Mesenchymal stem cell (in vitro differentiated cells and primary cell): Measurements from ENCODE around the gene HIVEP3.

Experiments used
- DNase-seq: peaks from one replicate; pipeline ENCODE4 v3.0.0-alpha.2; 2013
- H2AFZ ChIP-seq: one replicate; pipeline ENCODE4 v1.6.1; 2013; ENCODE audit warnings: low read depth, mild to moderate bottlenecking, control low read depth, inconsistent platforms, low read length, moderate library complexity
- H2AK5ac ChIP-seq: 2 replicates; pipeline ENCODE4 v1.6.1; 2013; ENCODE audit warnings: low read length, moderate library complexity, mild to moderate bottlenecking, inconsistent platforms; ENCODE audit not compliant: severe bottlenecking
- H2BK120ac ChIP-seq: one replicate; pipeline ENCODE4 v1.6.1; 2013; ENCODE audit warnings: low read depth, mild to moderate bottlenecking, inconsistent platforms, low read length, moderate library complexity
- H2BK12ac ChIP-seq, 2 experiments: one replicate each; pipeline ENCODE4 v1.6.1; 2013; ENCODE audit warnings: inconsistent platforms in 2 of 2, low read length in 2 of 2, mild to moderate bottlenecking in 2 of 2, moderate library complexity in 2 of 2, control low read depth in 1 of 2
- H2BK15ac ChIP-seq: one replicate; pipeline ENCODE4 v1.6.1; 2013; ENCODE audit warnings: mild to moderate bottlenecking, low read depth, inconsistent platforms; ENCODE audit not compliant: poor library complexity, severe bottlenecking
- H2BK5ac ChIP-seq: 2 replicates; pipeline ENCODE4 v1.6.1; 2013; ENCODE audit warnings: low read depth, mild to moderate bottlenecking, low read length, control low read depth, inconsistent platforms; ENCODE audit not compliant: poor library complexity, severe bottlenecking
- H3K14ac ChIP-seq, 2 experiments: one replicate each; pipeline ENCODE4 v1.6.1; 2013; ENCODE audit warnings: inconsistent platforms in 2 of 2, low read length in 2 of 2, control low read depth in 1 of 2, mild to moderate bottlenecking in 1 of 2, moderate library complexity in 1 of 2
- H3K18ac ChIP-seq, 2 experiments: one replicate each; pipeline ENCODE4 v1.6.1; 2013; ENCODE audit warnings: inconsistent platforms in 2 of 2, low read length in 2 of 2, control low read depth in 1 of 2, low read depth in 1 of 2, mild to moderate bottlenecking in 1 of 2
- H3K23ac ChIP-seq, 2 experiments: one replicate each; pipeline ENCODE4 v1.6.1; 2013; ENCODE audit warnings: inconsistent platforms in 2 of 2, low read length in 2 of 2, mild to moderate bottlenecking in 2 of 2, moderate library complexity in 2 of 2, control low read depth in 1 of 2
- H3K27ac ChIP-seq: 2 replicates; pipeline ENCODE4 v1.5.1; 2013; ENCODE audit warnings: mild to moderate bottlenecking, moderate library complexity, low read length, control low read depth, inconsistent platforms; ENCODE audit not compliant: poor library complexity, severe bottlenecking
- H3K27me3 ChIP-seq, 2 experiments: 2 replicates each; pipeline versions ENCODE4 v1.6.1 to v1.7.0; 2013; ENCODE audit warnings: low read length in 2 of 2, mild to moderate bottlenecking in 2 of 2, moderate library complexity in 2 of 2, control low read depth in 1 of 2, inconsistent platforms in 1 of 2; ENCODE audit not compliant: control insufficient read depth in 1 of 2, insufficient read depth in 1 of 2
- H3K36me3 ChIP-seq, 2 experiments: 2 replicates each; pipeline versions ENCODE4 v1.6.1 to v1.7.0; 2013; ENCODE audit warnings: low read length in 2 of 2, control low read depth in 1 of 2, inconsistent platforms in 1 of 2, low read depth in 1 of 2, mild to moderate bottlenecking in 1 of 2; ENCODE audit not compliant: insufficient read depth in 2 of 2, control insufficient read depth in 1 of 2
- H3K4ac ChIP-seq, 2 experiments: one replicate each; pipeline ENCODE4 v1.6.1; 2013; ENCODE audit warnings: inconsistent platforms in 2 of 2, low read length in 2 of 2, mild to moderate bottlenecking in 2 of 2, moderate library complexity in 2 of 2, control low read depth in 1 of 2, low read depth in 1 of 2
- H3K4me1 ChIP-seq: 2 replicates; pipeline ENCODE4 v1.6.1; 2013; ENCODE audit warnings: low read depth, low read length, control low read depth; ENCODE audit not compliant: control insufficient read depth, insufficient read depth
- H3K4me2 ChIP-seq: 2 replicates; pipeline ENCODE4 v1.6.1; 2013; ENCODE audit warnings: low read length, mild to moderate bottlenecking, inconsistent platforms; ENCODE audit not compliant: poor library complexity, severe bottlenecking
- H3K4me3 ChIP-seq, 2 experiments: 2 replicates each; pipeline versions ENCODE4 v1.5.1 to v1.7.0; 2013; ENCODE audit warnings: low read length in 2 of 2, mild to moderate bottlenecking in 2 of 2, control low read depth in 1 of 2, low read depth in 1 of 2; ENCODE audit not compliant: insufficient read depth in 1 of 2
- H3K79me1 ChIP-seq: replicated peaks from 2 replicates; pipeline ENCODE4 v1.6.1; 2013; ENCODE audit warnings: mild to moderate bottlenecking, control low read depth, low read length, inconsistent platforms; ENCODE audit not compliant: poor library complexity, severe bottlenecking
- H3K9ac ChIP-seq: 2 replicates; pipeline ENCODE4 v1.7.0; 2013; ENCODE audit warnings: mild to moderate bottlenecking, low read length, moderate library complexity
- H3K9me3 ChIP-seq: 2 replicates; pipeline ENCODE4 v1.7.0; 2013; ENCODE audit warnings: mild to moderate bottlenecking, low read length; ENCODE audit not compliant: control insufficient read depth
- H4K8ac ChIP-seq: one replicate; pipeline ENCODE4 v1.6.1; 2013; ENCODE audit warnings: inconsistent platforms, mild to moderate bottlenecking, low read length, moderate library complexity
- H4K91ac ChIP-seq: one replicate; pipeline ENCODE4 v1.6.1; 2013; ENCODE audit warnings: mild to moderate bottlenecking, low read length, inconsistent platforms
- WGBS: methylation state at CpG from one replicate; pipeline ENCODE4 v1.1.7; 2013; ENCODE audit warnings: mixed read lengths; 5-methylcytosine and 5-hydroxymethylcytosine counted together

HIVEP3 gene

DNA sequence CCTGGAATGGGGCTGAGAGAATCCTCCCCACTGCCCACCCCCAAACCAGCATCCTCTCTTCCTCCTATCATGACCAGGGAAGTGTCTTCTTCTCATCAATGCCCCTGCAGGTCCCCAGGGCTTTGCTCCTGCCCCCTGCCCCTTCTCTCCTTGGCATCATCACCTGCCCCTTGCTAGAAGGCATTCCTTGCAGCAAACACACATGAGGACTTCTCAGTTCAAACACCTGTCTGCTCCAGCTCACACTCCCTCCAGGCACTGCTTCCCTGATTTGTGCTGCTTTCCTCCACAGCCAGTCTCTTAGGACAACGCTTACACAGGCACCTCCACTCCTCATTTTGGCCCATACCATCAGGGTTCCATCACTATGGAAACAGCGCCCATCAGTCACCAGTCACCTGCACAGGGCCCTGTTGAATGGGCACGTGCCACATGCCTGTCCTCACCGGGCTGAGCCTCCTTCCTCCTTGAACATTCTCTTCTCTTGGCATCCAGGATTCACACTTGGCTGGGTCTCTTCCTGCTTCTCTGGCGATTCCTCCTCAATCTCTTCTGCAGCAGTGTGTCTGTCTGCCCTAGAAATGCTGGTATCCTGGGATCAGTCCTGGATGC is 352.3 kb downstream of the HIVEP3 start:
- no peak overlapping the region for H2AFZ ChIP-seq
- H2BK12ac ChIP-seq, result no peak overlapping the region
- H3K14ac ChIP-seq, result no peak overlapping the region
- WGBS, result 86% methylated on average over 5 of the region's 5 CpGs
- H3K4me2 ChIP-seq, result no peak overlapping the region
- no peak overlapping the region for H3K18ac ChIP-seq
- no peak overlapping the region for H4K8ac ChIP-seq
- H3K23ac ChIP-seq, result no peak overlapping the region
- no peak overlapping the region for H3K4ac ChIP-seq
- no peak overlapping the region for H3K27ac ChIP-seq
- H3K9ac ChIP-seq, result no peak overlapping the region
- DNase-seq, result no peak
- H3K9me3 ChIP-seq, result no peaks in the 10 kb centered on the region
- H3K27me3 ChIP-seq, result peaks cover 10 to 16% of the 10 kb centered on the region in 2 experiments
- no peak overlapping the region for H2AK5ac ChIP-seq
- peaks cover 0 to 2% of the 10 kb centered on the region in 2 experiments for H3K36me3 ChIP-seq
- H2BK15ac ChIP-seq, result no peak overlapping the region
- H2BK120ac ChIP-seq, result no peak overlapping the region
- H4K91ac ChIP-seq, result no peak overlapping the region
- peaks cover 4% of the 10 kb centered on the region for H3K79me1 ChIP-seq
- no peak overlapping the region for H3K4me3 ChIP-seq
- H2BK5ac ChIP-seq, result no peak overlapping the region
- H3K4me1 ChIP-seq, result no peaks in the 10 kb centered on the region

- H2BK5ac ChIP-seq, result no peak overlapping the region
- H3K79me1 ChIP-seq, result peaks cover 4% of the 10 kb centered on the region
- H4K91ac ChIP-seq, result no peak overlapping the region
- WGBS, result 92% methylated on average over 7 of the region's 9 CpGs
- no peak for DNase-seq
- H2BK12ac ChIP-seq, result no peak overlapping the region
- no peak overlapping the region for H3K27ac ChIP-seq
- H2AK5ac ChIP-seq, result no peak overlapping the region
- H2AFZ ChIP-seq, result no peak overlapping the region
- peaks cover 7 to 16% of the 10 kb centered on the region in 2 experiments for H3K27me3 ChIP-seq
- no peak overlapping the region for H2BK120ac ChIP-seq
- no peak overlapping the region for H3K18ac ChIP-seq
- no peak overlapping the region for H3K4me2 ChIP-seq
- no peak overlapping the region for H3K14ac ChIP-seq
- H3K36me3 ChIP-seq, result no peaks in the 10 kb centered on the region
- no peak overlapping the region for H2BK15ac ChIP-seq
- H3K4ac ChIP-seq, result no peak overlapping the region
- H3K9ac ChIP-seq, result no peak overlapping the region
- no peaks in the 10 kb centered on the region for H3K9me3 ChIP-seq
- H3K4me1 ChIP-seq, result peaks cover 2% of the 10 kb centered on the region
- no peak overlapping the region for H3K4me3 ChIP-seq
- H3K23ac ChIP-seq, result no peak overlapping the region
- H4K8ac ChIP-seq, result no peak overlapping the region
Measured at GRCh38 chr1:41564741-41565475, 353.8 kb downstream of the HIVEP3 start.

DNA sequence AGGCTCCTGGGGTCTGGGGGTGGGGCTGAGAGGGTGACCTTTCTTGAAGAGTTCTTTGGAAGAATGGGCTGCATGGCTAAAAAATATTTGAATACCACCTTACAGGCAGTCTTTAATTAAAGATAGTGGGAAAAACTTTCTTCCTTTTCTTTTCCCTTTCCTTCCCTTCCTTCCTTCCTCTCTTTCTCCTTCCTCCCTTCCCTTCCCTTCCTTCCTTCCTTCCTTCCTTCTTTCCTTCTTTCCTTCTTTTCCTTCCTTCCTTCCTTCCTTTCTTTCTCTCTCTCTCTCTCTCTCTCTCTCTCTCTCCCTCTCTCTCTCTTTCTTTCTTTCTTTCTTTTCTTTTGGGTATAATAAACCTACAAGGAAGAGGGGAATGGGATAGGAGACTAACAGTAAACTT is 356.4 kb downstream of the HIVEP3 start:
- Histone ChIP-seq H2AFZ (no peak overlapping the region), H3K9me3 (no peaks in the 10 kb centered on the region), H4K91ac (no peak overlapping the region), H3K4ac (no peak overlapping the region), H3K4me1 (peaks cover 2% of the 10 kb centered on the region), H2BK15ac (no peak overlapping the region), H3K36me3 (no peaks in the 10 kb centered on the region), H3K79me1 (peaks cover 4% of the 10 kb centered on the region), H2AK5ac (no peak overlapping the region), H3K27me3 (peaks cover 7 to 12% of the 10 kb centered on the region in 2 experiments), H3K14ac (no peak overlapping the region), H3K4me3 (no peak overlapping the region), H4K8ac (no peak overlapping the region), H2BK5ac (no peak overlapping the region), H2BK12ac (no peak overlapping the region), H3K23ac (no peak overlapping the region), H3K9ac (no peak overlapping the region), H3K18ac (no peak overlapping the region), H3K4me2 (no peak overlapping the region), H2BK120ac (no peak overlapping the region), H3K27ac (no peak overlapping the region)
- DNase-seq, result no peak

DNA sequence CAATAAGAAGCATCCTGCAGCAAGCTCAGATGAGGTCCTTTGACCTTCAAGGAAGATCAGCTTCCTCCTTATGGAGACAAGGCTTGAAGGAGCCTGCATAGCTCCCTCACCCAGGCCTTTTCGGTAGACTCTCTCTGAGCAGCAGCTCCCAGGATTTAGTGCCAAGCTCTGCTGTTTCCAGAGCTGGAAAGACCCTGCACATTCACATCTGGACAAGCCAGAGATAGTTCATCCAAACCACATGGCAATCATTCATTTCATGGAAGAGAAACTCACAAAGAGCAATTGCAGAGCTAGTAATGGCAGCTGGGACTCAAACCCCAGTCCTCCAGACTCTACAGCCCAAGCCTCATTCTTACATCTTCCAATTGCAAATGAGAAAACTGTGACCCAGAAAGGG is 357.8 kb downstream of the HIVEP3 start:
- Histone ChIP-seq H3K4ac (no peak overlapping the region), H3K4me2 (no peak overlapping the region), H3K4me3 (no peak overlapping the region), H3K9ac (no peak overlapping the region), H3K18ac (no peak overlapping the region), H3K36me3 (peaks cover 0 to 3% of the 10 kb centered on the region in 2 experiments), H2BK12ac (no peak overlapping the region), H3K79me1 (no peaks in the 10 kb centered on the region), H2BK15ac (no peak overlapping the region), H3K23ac (no peak overlapping the region), H4K91ac (no peak overlapping the region), H3K27ac (no peak overlapping the region), H4K8ac (no peak overlapping the region), H3K27me3 (peaks cover 7 to 9% of the 10 kb centered on the region in 2 experiments), H2AK5ac (no peak overlapping the region), H2BK5ac (no peak overlapping the region), H2BK120ac (no peak overlapping the region), H2AFZ (no peak overlapping the region), H3K14ac (no peak overlapping the region), H3K9me3 (no peaks in the 10 kb centered on the region), H3K4me1 (peaks cover 2% of the 10 kb centered on the region)
- 100% methylated on average over 1 of the region's 1 CpG for WGBS
- DNase-seq, result no peak
